Daoy (cell line): ENCODE data around the gene LRRC8C. TPM values are rescaled to one million over a fixed set of nuclear protein-coding genes. Genes with fewer than 3 reads are reported as not detected.
"Not testable (repeated sequence)": the region's sequence is repeated elsewhere in the genome, so short reads cannot be mapped to it uniquely, and the experiment has no call there.

Source experiments
- DNase-seq: peaks from one replicate; pipeline ENCODE4 v3.0.0-alpha.2; 2015; ENCODE audit warnings: low read depth
- total RNA-seq: library from RNA; depleted of rRNA; stranded (reverse); fragments of >200 nt; shearing (Covaris generic); gene quantifications from 2 replicates; pipeline ENCODE4 v1.2.3, GENCODE V29; 2014

Gene LRRC8C
- total RNA-seq, 1 experiment from 2014 or later, result 10.2 TPM

DNA sequence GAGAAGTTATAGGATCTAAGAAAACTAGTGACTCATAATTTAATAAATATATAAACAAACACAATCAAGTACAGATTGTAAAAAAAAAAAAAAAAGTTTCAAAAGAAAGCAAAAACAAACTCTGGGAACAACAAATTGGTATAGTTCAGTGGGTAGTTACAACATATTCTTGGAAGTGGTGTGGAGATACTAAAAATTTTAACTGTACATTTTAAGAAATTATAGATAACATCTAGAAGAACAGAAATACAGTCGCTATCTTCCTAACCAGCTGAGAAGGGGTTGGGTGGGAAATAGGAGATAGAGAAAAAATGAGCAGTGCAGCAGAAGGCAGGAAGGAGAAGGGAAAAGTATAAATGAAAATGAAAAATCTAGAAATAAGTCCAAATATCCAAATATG lies 70.5 kb downstream of the LRRC8C start:
- no peak for DNase-seq

DNA sequence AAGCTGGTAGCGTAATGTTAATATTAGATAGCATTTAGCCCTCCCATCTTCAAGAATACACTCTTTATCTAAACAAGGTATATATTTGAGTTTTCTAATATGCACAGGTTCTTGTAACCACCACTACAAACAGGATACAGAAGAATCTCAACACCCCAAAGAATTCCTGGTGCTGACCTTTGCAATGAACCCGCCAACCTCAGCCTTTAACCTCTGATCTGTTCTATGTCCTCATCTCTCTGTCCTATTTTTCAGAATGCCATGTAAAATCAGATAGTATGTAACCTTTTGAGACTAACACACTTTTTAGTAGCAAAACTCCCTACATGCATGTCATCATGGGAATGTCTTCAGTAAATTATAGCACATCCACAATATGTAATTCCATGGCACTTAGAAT lies 71.1 kb downstream of the LRRC8C start:
- no peak for DNase-seq

DNA sequence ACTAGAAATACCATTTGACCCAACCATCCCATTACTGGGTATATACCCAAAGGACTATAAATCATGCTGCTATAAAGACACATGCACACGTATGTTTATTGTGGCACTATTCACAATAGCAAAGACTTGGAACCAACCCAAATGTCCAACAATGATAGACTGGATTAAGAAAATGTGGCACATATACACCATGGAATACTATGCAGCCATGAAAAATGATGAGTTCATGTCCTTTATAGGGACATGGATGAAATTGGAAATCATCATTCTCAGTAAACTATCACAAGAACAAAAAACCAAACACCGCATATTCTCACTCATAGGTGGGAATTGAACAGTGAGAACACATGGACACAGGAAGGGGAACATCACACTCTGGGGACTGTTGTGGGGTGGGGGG lies 72.0 kb downstream of the LRRC8C start:
- not testable (repeated sequence) for DNase-seq

DNA sequence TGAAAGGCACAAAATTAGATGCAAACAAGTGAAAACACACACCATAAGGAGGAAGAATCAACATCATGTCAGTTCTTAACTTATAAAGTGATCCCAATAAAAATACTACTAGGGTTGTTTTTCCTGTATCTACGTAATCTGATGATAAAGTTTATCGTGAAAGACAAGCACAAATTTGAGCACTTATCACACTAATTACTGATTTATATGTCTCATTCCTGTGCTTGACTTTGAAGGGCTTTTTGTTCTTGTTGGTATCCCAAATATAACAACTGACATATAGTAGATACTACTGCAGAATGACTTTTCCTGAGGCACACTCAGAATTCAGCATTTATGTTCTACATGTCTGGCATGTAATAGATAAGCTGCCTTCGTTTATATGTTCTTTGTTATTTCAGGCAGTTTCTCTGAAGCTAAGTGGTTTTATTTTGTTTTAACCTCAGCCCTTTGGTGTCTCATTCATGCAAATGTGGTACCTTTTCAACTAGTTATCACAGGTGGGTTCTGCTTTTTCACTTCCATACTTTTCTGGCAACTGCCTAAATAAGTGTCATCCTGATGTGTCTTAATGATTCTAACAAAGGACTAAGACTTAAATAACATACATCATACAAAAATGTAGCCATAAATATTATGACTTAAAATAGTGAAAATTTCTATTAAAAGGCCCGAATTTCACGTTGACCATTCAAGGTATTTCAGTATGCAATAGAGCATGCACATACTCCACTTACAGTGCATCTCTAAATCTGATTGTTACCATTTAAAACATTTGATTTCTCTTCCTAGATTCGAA lies 73.2 kb downstream of the LRRC8C start:
- DNase-seq, result no peak

DNA sequence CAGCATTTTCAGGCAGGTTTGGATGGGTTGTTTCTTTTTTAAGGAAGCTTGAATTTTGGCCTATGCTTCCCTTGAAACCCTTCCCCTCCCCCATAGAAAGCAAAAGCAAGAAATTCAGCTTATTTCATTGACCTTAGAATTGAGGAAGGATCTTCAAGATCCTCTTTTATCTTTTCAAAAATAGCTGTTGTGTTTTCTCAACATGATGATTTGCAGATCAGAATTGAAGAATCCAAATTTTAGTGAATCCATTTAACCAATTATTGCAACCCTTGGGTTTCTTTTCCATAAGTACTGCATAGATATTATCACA lies 73.7 kb downstream of the LRRC8C start:
- no peak for DNase-seq

DNA sequence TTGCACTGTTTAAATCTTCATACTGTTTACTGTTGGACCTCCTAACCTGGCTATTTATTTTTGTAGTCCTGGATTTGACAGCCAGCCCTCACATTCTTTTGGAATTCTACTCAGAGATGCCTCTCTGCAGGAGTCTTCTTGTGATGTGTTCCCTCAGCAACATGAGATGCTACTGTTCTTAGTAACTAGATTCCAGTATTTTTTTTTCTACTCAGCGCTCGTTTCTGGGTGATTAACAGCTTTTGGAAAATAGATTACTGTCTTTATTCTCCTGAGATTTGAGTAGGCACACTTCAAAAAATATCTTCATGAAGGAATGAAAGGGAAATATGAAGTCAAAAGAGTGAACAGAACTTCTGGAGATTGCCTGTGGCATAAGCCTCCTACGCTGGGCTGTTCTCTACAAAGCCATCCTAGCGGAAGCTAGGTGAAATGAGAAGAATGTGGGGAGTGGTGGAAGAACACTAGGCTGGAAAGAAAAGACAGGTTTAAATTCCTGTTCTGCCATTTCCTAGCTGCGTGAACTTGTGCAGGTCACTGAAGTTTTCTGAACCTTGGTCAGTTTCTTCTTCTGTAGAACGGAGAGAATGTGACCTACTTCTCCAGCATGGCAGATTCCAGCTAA lies 75.9 kb downstream of the LRRC8C start:
- DNase-seq, result no peak

DNA sequence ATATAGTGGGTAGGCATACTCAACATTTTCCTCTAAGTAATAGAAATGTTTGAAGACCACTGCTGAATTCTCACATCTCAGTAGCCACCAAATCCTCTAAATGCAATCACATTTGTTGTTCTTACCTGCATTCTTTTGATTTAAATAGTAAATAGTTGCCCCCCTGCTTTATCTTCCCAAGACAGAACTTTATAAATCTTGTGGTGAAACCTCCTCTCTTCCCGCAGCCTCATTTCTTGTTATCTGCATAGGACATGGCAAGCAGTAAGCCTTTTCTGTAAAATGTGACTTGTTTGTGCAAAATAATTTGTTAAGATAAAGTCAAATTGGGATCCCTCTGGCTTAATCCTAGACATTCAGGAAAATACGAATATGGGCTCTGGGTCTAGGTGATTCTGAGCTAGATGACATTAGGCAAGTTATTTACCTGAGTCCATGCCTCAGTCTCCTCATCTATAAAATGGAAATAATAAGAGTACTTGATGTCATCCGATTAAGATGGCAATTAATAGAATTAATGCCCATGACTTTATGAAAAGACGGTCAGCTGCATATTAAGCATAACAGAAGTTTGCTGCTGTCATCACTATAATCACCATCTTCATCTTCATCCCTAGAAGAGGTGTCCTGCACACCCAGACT lies 77.7 kb downstream of the LRRC8C start:
- DNase-seq, result no peak

DNA sequence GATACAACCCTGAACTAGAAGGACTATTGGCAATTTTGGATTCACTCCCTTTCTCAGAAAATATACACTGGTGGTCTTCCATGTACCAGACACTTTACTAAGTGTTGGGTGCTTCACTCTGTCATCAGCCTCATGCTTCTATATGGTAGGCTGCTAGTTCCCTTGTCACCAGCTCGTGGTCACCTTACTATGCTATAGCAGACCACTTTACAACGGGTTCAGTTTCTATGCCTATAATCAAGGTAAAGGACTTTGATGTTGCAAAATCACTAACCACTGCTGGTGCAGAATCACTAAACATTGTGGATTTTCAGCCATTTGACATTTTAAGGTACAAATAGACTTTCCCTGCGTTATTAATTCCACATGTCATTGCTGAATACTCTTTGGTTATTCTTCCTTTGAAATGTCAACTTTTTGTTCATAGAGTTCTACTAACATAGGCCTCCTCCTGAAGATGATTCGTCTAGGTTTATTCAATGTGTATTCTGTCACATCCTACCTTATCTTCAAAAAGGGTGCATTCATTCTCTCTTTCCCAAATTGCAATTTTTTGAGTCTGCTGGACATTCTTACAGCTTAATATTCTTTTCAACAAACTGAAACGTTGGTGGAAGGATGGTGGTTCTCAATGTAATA lies 78.3 kb downstream of the LRRC8C start:
- no peak for DNase-seq

DNA sequence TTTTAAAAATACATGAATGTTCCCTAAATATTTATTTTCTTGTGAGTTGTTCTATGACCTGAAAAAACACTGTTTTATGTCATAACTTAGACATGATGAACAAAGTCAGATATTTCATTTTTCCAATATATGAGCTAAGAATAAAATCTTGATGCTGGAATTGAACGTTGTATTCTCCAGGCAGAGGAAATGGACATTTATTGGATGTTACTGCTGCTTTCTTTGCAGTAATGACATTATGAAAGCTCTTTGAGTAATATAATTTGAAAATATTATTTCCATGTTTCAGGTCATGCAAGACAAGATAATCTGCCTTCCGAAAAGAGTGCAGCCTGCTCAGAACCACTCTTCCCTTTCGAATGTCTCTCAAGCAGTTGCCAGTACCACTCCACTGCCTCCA lies 79.5 kb downstream of the LRRC8C start:
- DNase-seq, result no peak

DNA sequence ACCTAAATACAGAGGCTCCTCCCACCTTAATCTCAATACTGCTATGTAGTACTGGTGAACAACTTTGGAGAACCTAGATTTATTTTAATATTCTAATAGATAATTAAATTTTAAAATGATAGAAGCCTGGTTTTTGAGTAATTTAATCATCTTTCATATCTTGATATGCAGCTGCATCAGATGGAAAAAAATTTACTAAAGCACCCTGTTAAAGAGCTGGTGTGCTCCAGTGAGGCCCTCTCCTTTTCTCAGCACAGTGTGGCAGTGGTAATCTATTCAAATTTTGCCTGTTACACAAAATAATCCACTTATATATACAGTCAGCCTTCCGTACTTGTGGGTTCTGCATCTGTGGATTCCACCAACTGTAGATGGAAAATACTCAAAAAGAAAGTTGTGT lies 82.8 kb downstream of the LRRC8C start:
- DNase-seq, result no peak

DNA sequence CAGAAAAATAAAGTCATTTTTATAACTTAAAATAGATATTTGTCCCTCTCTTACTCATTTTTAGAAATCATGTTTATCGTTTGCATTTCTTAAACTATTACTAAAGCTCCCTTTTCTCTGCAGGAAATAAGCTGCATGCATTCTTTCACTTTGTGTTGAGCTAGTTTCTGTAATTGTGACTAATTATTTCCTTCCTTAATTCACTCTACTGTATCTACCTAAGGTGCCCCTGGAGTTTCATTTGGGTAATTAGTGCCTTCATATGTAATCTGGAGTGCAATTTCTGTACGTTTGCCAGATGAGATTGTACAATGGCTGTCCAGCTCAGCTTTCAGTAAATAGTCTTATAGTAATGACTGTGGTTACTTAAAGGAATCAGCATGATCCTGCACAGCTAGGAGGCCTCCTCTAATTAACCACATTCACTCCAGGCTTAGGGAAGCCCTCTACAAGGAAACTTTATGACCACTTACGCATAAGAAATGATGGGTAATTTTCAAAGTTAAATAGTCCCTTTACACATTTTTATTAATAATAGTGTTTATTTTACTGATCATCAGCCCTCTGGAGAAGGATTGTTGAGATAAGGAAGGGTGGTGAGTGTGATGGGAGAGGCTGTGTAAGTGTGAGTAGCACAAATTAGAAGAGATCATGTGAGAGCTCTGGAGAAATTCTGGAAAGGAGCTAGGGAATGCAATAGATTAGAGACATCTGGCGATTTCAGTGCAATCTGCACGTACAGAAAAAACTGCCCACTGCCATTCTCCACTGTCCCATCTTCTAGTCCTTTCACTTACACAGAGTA lies 86.8 kb downstream of the LRRC8C start:
- peak; percentile 63 for DNase-seq

DNA sequence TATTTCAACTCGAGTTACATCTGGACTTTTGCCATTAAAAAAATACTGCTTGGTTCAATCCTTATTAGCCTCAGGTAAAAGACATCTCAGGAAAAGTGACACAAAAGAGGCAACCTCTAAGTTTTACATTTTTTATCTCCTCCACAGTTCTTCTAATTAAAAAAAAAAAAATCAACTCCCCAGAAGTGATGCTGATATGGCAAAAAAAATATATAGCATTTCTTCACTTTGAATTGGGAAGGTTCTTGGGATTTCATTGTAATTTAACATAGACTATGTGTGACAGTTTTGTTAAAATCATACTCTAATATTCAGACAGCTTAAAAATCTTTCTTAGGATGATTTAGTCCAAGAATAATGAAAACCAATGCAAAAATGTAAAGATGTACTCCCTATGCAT lies 87.9 kb downstream of the LRRC8C start:
- no peak for DNase-seq

DNA sequence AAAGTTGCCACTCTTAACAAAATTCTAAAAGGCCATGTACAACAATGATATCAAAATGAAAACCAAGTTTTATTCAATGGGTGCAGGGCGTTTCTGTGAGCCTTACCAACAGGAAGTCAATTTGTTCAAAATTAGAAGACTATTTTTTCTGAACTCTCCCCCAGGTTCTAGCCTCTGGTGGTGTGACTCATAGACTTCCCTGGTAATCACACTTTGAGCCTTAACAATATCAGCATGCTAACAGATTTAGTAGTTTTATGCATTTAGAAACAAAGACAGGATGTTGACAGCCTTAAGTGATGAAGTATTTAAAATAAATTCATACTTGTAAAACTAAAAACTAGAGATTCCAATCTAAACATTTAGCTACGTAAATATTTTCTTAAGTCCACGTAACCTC lies 88.4 kb downstream of the LRRC8C start:
- DNase-seq, result peak; percentile 72

DNA sequence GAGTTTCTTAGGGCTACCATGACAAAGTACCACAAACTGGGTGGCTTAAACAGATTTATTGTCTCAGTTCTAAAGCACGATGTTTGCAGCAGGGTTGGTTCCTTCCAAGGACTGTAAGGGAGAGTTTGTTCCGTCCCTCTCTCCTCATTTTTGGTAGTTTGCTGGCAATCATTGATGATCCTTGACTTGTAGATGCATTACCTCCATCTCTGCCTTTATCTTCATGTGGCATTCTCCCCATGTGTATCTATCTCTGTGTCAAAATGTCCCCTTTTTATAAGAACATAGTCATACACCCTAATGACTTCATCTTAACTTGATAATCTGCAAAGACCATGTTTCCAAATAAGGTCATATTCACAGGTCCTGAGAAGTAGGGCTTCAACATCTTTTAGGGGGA lies 90.2 kb downstream of the LRRC8C start:
- no peak for DNase-seq

DNA sequence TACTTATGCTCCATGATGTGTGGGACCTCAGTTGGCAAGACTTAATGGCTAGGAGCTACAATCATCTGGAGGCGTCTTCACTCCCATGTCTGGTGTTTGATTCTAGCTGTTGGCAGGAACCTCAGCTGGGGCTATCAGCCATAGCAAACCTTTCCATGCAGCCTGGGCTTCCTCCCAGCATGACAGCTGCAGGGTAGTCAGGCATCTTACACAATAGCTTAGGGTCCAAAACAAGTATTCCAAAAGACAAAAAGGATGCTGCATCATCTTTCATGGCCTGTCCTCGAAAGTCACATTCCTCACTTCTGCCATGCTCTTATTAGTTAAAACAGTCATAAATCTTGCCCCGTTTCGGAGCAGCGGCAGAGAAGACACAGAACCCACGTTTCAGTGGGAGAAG lies 90.9 kb downstream of the LRRC8C start:
- no peak for DNase-seq

DNA sequence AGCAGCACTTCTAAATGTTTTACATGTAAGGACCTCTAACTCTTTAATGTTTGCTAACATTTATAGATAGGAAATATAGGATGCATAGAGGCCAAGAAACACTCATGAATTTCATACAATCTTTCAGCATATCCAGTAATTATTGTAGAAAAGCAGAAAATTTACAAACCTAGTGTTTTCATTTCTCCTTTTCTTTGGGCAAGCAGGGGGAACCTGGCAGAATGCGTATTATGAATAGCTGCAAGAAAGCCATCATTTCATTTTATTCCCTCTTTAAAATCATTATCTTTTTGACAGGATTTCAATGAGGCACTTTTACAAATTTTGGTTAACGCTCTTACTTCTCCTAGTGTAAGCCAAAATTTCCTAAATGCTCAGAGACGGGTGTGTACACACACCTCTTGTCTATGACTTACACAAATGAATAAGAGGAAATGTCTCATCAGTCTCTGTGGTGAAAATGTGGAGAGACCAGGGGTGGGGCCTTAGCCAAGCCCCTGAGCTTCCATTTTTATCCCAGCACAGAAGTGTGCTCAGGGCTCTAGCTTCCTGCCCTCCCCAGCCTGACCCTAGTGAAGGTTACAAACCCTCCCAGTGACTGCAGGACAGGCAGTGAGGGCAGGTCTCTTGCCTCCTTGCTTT lies 91.6 kb downstream of the LRRC8C start:
- DNase-seq, result peak; percentile 81

DNA sequence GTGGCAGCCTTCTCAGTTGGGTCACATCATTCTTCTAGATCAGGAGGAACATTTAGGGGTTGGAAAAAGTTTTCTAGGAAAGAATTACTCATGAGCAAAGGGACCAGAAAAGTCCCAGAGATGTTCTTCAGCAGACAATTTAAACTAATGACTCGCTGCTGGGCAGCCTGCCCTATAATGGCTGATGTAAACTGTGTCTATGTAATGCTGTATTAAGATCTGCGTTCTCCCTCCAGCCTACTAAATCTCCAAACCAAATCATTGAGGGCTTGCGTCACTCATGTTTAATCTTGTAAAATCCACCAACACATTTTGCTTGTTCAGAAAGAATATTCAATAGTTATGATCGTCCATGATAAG lies 92.1 kb downstream of the LRRC8C start:
- DNase-seq, result no peak

DNA sequence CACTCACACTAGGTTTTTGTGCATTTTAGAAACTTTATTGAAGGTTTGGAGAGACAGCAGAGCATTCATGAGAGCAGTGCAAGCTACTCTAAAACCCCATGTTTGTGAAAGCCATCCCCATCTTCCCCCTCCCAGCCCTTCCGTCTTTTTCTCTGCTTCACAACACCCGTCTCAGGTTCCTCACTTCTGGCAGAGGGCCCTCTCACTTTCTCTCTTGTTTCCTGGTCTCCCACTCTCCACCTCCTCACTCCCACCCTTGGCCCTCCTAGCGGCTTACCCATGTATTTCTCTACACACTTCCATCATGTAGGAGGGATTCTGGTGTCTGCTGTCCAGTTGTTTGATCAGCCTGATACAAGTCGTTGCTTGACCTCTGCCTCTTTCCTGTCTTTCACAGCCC lies 92.7 kb downstream of the LRRC8C start:
- DNase-seq, result no peak

DNA sequence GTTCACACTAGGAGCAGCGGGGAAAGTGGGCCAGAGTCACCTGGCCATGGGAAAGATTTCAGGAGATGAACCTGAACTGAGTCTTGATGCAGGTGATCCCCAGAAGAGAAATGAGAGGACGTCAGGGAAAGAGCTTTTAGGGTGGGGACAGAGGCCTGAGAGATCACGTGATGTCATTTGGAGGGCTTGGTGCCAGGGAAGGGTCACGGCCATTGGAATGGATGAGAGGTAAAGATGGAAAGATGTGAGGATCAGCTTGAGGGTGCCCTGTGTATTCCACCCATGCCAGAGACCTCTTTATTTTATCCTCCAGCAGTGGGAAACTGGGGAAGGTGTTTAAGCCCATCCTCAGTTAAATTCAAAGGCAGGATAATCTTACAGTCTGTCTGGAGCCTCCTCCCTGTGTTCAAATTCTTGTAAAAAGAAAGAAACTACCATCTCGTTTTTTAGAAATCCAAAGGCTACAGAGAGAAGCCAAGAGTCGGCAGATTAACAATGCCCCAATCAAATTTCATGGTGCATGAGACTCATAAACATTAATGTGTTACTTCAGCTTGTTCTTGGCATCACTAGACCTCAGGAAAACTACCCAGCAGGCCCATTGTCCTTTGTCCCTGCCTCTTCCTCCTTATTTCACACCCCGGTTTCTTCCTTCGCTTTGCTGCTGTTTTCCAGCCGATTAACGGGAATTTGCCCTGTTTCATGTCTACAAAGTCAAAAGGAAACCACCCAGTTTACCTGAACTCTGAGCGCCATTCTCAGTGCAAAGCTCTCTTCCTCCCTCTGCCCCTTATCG lies 94.8 kb downstream of the LRRC8C start:
- DNase-seq, result no peak

DNA sequence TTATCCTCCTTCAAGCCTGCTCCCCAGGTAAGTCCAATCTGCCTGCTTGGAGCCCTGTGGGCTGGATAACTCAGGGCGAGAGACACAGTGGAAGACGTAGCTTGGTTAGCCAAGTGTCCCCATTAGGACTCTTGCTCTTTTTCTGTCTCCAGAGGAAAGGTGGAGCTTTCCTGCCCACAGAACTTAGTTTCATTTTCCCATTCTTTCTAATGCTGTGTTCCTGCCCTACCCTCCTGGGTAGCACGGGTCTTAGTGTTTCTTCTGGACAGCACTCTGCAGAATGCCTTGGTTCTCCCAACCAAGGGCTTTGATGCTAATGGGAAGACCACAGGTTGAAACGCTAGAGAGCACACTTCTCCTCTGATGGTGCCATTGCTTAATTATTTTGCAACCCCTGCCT lies 95.5 kb downstream of the LRRC8C start:
- DNase-seq, result peak; percentile 10

DNA sequence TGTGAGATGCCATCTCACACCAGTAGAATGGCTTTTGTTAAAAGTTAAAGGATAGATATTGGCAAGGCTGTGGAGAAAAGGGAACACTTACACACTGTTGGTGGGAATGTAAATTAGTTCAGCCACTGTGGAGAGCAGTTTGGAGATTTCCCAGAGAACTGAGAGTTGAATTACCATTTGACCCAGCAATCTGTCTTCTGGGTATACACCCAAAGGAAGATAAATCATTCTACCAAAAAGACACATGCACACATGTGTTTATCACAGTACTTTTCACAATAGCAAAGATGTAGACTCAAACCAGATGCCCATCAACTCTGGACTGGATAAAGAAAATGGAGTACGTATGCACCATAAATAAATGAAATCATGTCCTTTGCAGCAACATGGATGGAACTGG lies 99.3 kb downstream of the LRRC8C start:
- no peak for DNase-seq
